ENCODE data around the gene GPATCH11. TPM values are rescaled to one million over a fixed set of nuclear protein-coding genes. Genes with fewer than 3 reads are reported as not detected.

Gene GPATCH11
- total RNA-seq, result 7.6 TPM

DNA sequence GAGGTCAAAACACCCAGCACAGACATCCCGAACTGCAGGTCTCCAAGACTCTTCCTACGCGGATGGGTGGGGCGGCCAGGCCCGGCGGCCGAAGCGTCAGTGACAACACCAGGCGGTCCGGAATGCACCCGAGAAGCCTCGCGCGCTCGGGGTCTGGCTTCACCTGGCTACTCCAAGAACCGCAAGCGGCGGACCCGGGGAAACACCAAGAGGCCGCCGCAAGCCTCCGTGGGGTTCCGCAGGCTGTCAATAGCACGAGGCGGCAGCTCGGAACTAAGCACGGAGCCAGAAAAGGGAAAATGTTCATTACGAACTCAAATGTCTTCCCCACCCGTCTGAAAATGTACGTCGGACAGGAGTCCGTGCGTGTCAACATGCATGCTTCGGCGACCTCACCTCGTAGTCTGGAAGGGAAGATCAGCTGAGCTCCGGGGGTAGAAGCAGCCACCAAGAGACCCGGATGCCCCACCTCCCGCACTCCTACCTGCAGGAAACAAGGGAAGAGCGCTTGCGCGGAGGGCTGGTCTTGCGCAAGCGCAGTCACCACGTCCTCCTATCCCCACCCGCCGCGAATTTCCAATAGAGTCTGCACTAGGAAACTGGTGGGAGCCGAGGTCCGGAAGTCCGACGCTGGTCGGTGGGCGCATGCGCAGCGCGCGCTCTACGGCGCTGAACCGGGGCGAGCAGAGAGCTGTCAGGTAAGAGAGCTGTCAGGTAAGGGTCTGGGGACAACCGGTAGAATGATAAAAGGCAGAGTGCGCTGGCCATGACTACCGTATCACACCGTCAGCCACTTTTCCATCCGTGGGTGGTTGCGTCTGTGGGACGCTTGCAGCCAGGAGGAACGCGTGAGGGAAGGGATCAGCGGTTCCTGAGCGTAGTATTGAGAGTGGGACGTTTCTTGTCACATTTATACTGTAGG is at the start of gene GPATCH11, which contains the start of gene HEATR5B:
Gene GPATCH11, plus strand, starts transcription at position 646 of the 922 bp plus-strand sequence. CDS start 3,864 bp downstream, outside the sequence.
Gene HEATR5B, minus strand, starts transcription at position 500 of the 922 bp plus-strand sequence. CDS start 958 bp downstream, outside the sequence.
- DNase-seq, result peak; percentile 99

GRCh38 chr2:37037771-37038170 is 46.5 kb upstream of the GPATCH11 start:
- DNase-seq, result no peak

DNA sequence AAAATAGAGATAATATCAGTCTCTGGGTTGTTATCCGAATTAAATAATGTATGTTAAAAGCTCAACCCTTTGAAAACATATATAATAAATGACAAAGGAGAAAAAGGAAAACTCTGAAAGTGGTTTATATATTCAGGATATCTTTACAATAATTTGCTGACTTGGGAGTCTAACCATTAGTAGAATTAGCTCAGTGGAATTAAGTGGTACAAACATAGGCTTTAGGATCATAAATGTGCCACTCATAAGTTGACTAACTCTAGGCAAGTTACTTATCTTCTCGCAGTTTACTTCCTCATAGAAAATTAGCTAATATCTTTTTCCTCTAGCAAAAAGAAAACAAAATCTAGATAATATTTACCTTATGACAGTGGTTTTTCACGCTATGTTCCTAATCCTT is 44.7 kb upstream of the GPATCH11 start:
- no peak for DNase-seq

DNA sequence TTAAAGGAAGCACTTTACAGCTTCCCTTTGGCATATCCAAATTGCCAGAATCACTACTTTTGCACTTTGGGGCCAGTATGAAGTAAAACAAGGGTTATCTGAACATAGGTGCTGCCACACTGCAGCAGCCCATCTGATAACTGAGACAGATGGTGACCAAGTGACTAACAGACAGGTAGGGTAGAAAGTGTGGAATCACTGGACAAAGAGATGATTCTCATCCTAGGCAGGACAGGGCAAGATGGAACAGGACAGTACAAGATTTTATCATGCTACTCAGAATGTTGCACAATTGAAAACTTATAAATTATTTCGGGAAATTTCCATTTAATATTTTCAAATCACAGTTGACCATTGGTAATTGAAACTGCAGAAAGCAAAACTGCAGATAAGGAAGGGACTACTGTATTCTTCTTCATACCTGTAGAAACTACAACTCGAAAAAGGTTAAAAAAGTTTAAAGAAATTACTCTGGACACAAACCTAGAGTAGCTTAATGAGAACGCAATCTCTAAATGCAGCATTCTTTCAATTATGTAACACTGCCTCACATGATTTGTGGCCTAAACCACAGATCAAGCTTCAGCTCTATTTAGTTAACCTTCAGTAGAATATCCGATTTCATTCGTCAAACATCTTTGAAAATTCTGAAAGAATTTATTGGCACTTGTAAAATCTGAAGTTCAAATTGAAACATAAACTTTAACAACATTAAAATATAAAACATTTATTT is 31.6 kb upstream of the GPATCH11 start:
- no peak for DNase-seq

GRCh38 chr2:37059841-37060240 is 24.5 kb upstream of the GPATCH11 start:
- DNase-seq, result no peak

DNA sequence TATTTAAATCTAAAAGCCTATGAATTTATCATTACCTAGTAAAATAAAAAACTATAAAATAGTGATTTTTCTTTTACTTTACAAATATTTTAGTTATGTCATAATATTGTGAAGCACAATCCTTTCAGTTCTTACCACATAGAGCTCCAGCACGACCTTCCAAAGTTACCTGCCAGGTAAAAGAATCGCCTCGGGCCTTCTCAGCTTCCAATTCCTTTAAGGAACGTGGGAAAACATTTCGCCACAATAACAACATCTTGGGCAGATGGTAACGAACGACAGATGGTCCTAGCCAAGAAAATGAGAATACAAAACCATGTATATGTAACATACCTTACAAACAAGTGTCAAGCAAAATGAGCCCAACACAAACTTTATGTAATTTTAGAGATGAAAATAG is 23.9 kb upstream of the GPATCH11 start:
- no peak for DNase-seq

DNA sequence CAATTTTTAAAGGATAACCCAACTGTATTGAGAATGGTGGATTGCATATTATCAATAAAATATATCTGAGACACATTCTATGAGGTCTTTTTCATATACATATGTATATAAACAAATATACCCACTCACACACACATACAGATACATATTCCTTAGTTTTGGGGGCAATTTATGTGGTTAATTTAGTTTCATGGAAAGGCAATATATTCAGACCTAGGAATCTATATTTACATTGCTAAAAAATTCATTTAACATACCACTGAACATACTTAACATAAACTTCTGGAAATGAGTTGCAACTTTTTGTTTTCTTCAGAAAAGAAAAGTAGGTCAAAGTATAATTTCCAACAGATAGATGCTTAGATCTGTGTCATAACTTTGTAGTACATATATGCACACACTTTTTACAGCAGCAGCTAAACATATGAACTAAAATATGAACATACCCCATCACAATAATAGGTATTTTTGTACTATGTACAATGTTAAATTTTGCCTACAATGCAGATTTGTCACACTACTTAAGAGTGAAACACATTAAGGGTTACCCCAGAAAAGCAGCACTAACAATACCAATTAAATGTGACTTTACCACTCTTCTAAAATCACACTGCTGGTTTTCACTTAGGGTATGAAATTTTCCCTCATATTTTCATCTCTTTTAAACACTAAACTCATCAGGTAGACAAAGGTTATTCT is 23.2 kb upstream of the GPATCH11 start:
- DNase-seq, result no peak

GRCh38 chr2:37061776-37062175 is 22.5 kb upstream of the GPATCH11 start:
- DNase-seq, result no peak

DNA sequence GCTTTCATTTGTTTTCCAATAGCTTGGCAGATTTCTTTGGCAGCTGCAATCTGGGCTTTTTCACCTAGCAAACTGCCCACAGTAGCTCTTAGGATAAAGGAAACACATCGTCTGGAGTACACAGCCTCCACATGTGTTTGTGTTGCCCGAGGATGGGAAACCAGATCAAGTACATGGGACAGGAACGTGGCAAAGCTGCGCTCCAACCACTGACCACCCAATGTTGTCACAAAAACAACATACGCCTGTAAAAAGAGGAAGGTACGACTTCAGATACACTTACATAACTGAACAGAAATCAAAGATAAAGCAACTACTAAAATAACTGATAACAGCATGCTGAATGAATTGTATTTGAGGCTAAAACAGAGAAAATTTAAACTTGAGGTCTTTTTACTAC is 15.6 kb upstream of the GPATCH11 start:
- DNase-seq, result no peak

GRCh38 chr2:37070931-37071330 is 13.4 kb upstream of the GPATCH11 start:
- DNase-seq, result no peak

GRCh38 chr2:37080266-37080665 is 4.1 kb upstream of the GPATCH11 start:
- DNase-seq, result no peak

- no peak for DNase-seq
Measured at GRCh38 chr2:37080689-37081088, 3.6 kb upstream of the GPATCH11 start.

DNA sequence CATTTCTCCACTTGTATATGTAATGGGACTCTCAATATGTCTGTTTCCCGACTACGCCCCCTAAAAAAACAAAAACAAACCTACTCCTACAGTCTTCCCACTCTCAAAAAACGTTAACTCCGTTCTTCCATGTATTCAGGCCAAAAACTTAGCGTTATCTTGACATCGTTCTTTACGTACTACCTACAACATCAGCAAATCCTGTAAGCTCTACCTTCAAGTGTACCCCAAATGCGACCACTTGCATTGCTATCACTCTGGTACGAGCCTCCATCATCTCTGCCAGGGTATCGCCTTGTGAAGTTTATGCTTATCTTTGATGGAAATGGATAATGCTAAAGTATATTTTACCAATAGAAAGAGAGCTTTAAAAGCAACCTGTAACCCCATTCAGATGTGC is 479 bp downstream of the GPATCH11 start:
- no peak for DNase-seq

DNA sequence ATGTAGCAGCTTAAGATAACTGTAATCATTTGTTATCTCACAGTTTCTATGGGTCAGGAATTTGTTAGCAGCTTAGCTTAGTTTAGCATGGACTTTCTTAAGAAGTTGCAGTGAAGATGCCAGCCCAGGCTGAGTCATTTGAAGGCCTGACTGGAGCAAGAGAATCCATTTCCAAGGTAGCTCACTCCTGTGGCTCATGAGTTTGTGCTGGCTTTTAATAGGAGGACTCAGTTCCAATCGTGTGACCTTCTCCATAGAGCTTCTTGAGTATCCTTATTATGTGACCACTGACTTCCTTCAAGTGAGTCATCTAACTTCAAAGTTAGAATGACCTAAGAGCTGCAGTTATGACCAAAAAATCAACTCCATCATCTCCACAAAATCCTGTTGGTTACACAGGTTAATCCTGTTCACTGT is 1.4 kb downstream of the GPATCH11 start:
- DNase-seq, result no peak

- no peak for DNase-seq
Measured at GRCh38 chr2:37090019-37090477, 5.7 kb downstream of the GPATCH11 start.

DNA sequence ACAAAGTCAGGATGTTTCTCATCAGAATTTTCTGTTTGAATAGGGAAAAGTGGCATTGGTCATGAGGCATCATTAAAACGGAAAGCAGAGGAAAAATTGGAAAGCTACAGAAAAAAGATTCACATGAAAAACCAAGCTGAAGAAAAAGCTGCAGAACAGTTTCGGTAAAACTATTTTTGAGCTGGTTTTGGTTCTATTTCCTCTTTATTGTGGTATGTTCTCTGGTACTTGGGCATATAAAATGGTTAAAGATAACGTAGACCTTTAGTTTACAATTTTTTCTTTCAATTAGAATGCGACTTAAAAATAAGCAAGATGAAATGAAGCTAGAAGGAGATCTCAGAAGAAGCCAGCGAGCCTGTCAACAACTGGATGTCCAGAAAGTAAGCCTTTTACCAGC is 7.6 kb downstream of the GPATCH11 start:
- DNase-seq, result no peak

GRCh38 chr2:37096568-37096967 is 12.2 kb downstream of the GPATCH11 start:
- no peak for DNase-seq

- no peak for DNase-seq
Measured at GRCh38 chr2:37098416-37099118, 14.2 kb downstream of the GPATCH11 start.

DNA sequence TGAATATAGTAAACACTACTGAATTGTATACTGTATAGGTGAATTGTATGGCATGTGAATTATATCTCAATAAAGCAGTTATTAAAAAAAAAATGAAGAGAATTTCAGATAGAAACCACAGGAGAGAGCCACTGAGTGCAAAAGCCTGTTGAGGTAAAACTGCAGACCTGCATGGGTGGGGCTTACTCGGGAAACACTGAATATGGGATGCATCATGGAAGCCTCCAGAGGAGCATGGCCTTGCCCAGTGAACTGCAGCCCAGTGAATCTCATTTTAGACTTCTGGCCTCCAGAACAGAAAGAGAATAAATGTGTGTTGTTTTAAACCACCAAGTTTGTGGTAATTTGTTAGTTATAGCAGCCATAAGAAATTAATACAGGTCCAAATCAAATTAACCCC is 15.7 kb downstream of the GPATCH11 start:
- no peak for DNase-seq

GRCh38 chr2:37102588-37102987 is 18.3 kb downstream of the GPATCH11 start:
- DNase-seq, result no peak

DNA sequence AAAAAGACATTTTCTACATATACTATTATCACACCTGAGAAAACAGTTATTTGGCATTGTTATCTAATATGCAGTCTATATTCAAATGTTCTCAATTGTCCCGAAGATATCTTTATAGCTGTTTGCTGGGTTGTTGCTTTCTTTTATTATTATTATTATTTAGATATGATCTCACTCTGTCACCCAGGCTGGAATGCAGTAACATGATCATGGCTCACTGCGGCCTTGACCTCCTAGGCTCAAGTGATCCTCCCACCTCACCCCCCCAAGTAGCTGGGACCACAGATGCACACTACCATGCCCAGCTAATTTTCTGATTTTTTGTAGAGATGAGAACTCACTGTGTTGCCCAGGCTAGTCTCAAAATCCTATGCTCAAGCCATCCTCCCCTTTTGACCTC is 19.9 kb downstream of the GPATCH11 start:
- DNase-seq, result no peak

GRCh38 chr2:37105150-37105549 is 20.8 kb downstream of the GPATCH11 start:
- DNase-seq, result no peak

Data from tongue (tissue), 2 donors.